ENCODE data around the gene ABCE1. TPM values are rescaled to one million over a fixed set of nuclear protein-coding genes. Genes with fewer than 3 reads are reported as not detected.

ABCE1 gene
- total and polyA plus RNA-seq, 2 of the 8 experiments (the other 6 are each of a cell fraction or from before 2014, with no cell fraction given), result 43.7 to 126 TPM

DNA sequence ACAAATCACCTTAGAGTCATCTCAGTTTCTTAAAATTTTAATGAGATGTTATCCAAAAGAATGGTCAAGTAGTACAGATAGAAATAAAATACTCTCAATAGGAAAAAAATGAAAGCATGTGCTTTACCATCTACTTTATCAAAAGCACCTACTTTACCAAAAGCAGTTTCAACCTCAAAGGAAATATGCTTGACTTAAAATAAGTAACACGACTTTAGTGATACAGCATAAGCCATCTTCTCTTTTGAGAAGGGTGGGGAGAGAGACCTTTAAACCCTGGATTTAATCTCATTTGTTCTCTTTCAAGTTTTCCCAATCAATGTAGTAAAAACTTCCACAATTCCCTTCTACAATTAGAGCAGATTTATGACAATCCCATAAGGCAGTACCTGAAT lies 55.8 kb downstream of the ABCE1 start:
- H3K23me2 ChIP-seq (ENCODE audit: low read depth, low read length), result no peaks in the 10 kb centered on the region
- no peak overlapping the region for H3K14ac ChIP-seq (ENCODE audit: insufficient read length)
- no peak overlapping the region for H3K18ac ChIP-seq (ENCODE audit: extremely low read depth, low read length)
- FAIRE-seq, result no peak
- H2BK20ac ChIP-seq (ENCODE audit: low read length), result no peak overlapping the region
- no peaks in the 10 kb centered on the region for H3K4me1 ChIP-seq (replicated peaks in 1 of 4; ENCODE audit: control insufficient read depth in 3 of 4, insufficient read depth in 4 of 4, low read length in 3 of 4)
- no peak overlapping the region for H3K56ac ChIP-seq (replicated peaks; ENCODE audit: insufficient read length, low read depth, low read length)
- no peak overlapping the region for H3K4me3 ChIP-seq (ENCODE audit: extremely low read depth in 1 of 4, insufficient read depth in 2 of 4, low read depth in 3 of 4, low read length in 4 of 4)
- H4K20me1 ChIP-seq (replicated peaks in 1 of 2; ENCODE audit: control insufficient read depth in 1 of 2, insufficient read depth in 2 of 2, low read length in 2 of 2), result peaks cover 1 to 3% of the 10 kb centered on the region in 2 experiments
- H3K4me2 ChIP-seq (ENCODE audit: insufficient read depth in 1 of 2, low read depth in 2 of 2, low read length in 2 of 2), result no peak overlapping the region
- H2AFZ ChIP-seq (ENCODE audit: low read length), result no peak overlapping the region
- H3K9ac ChIP-seq (replicated peaks in 1 of 4; ENCODE audit: extremely low read depth in 1 of 4, low read depth in 3 of 4, low read length in 3 of 4), result no peak overlapping the region
- no peaks in the 10 kb centered on the region for H3K9me3 ChIP-seq (ENCODE audit: insufficient read depth in 2 of 2, low read depth in 1 of 2, low read length in 1 of 2)
- H4K91ac ChIP-seq (replicated peaks; ENCODE audit: insufficient read length, low read length), result no peak overlapping the region
- H3K36me3 ChIP-seq (ENCODE audit: control insufficient read depth in 2 of 4, insufficient read depth in 4 of 4, low read length in 3 of 4), result peaks cover 9 to 60% (median 25%) of the 10 kb centered on the region in 4 experiments
- no peak overlapping the region for H4K8ac ChIP-seq (ENCODE audit: extremely low read depth, insufficient read depth, low read length)
- H3K4ac ChIP-seq (replicated peaks; ENCODE audit: insufficient read length, low read depth, low read length), result no peak overlapping the region
- no peak overlapping the region for H2BK15ac ChIP-seq (ENCODE audit: low read length)
- no peak overlapping the region for H3K27ac ChIP-seq (ENCODE audit: low read depth, low read length)
- peaks cover 0 to 2% of the 10 kb centered on the region in 2 experiments; a peak in 2 of 4 replicates for H3K79me2 ChIP-seq (ENCODE audit: control insufficient read depth in 1 of 2, insufficient read depth in 2 of 2, low read length in 2 of 2)
- H3K79me1 ChIP-seq (ENCODE audit: low read depth, low read length), result no peaks in the 10 kb centered on the region
- H2BK120ac ChIP-seq (replicated peaks; ENCODE audit: low read depth, low read length), result no peak overlapping the region
- no peak overlapping the region for H4K5ac ChIP-seq (ENCODE audit: insufficient read length, low read depth, low read length)
- H2AK5ac ChIP-seq (ENCODE audit: low read depth, low read length), result no peak overlapping the region
- no peaks in the 10 kb centered on the region for H3K27me3 ChIP-seq (replicated peaks in 1 of 4; ENCODE audit: control insufficient read depth in 3 of 4, extremely low read depth in 1 of 4, insufficient read depth in 3 of 4, low read length in 3 of 4)
- H2BK5ac ChIP-seq (ENCODE audit: low read depth, low read length), result no peak overlapping the region
- H3K23ac ChIP-seq (ENCODE audit: insufficient read length), result no peak overlapping the region
- POLR2A ChIA-PET (ENCODE audit: partially characterized antibody), result no interaction called here
- 97% methylated on average over 1 of the region's 1 CpG; no CpG with 5 or more reads in 1 of the 2 experiments for WGBS, 2 experiments (ENCODE audit: extremely low coverage in 1 of 2, insufficient coverage in 1 of 2, insufficient read length in 1 of 2, insufficient replicate concordance in 2 of 2, low coverage in 1 of 2, low lambda C conversion rate in 2 of 2, missing lambda C conversion rate in 1 of 2)
- H2BK12ac ChIP-seq (ENCODE audit: low read depth, low read length), result no peak overlapping the region
- CTCF ChIA-PET (ENCODE audit: partially characterized antibody), result interaction anchor here (0.6 kb wide), 2 partner anchors 20 to 1160 kb away, joined by 3 to 4 read pairs; no protein-coding TSS in a partner anchor
- no peak for TF ChIP-seq USF2 (IDR thresholded peaks at IDR 0.05; ENCODE audit: low read length)
- no peak for TF ChIP-seq TEAD4 (IDR thresholded peaks at IDR 0.05; ENCODE audit: low read depth, low read length)
- TF ChIP-seq CBX8 (IDR thresholded peaks at IDR 0.05; ENCODE audit: borderline replicate concordance, low read depth, low read length), result no peak
- no peak for TF ChIP-seq KDM1A (IDR thresholded peaks at IDR 0.05; ENCODE audit: borderline replicate concordance, low read length)
- TF ChIP-seq SIX5 (IDR thresholded peaks at IDR 0.05; ENCODE audit: low read depth, low read length), result no peak
- DNase-seq (ENCODE audit: low read depth in 1 of 2, low spot score in 2 of 2), result no peak
